GM19455 (cell line): ENCODE measurements around the gene OAS1.
A peak's percentile ranks its signal among the peaks of the same experiment; 100 is the strongest.

ENCODE experiments used
- ATAC-seq: cut with Tn5 transposase; IDR thresholded peaks from one replicate; pipeline ENCODE4 v1.9.1; 2021; ENCODE audit not compliant: unreplicated experiment

OAS1 gene

GRCh38 chr12:112906712-112907414 lies at the start of gene OAS1:
Gene OAS1, plus strand, starts transcription at chr12:112906962. Its CDS starts 78 bp downstream, at chr12:112907040.
- ATAC-seq, result peak; percentile 63

- no peak for ATAC-seq
Observed at GRCh38 chr12:112859291-112859690, 47.5 kb upstream of the OAS1 start.

- no peak for ATAC-seq
Observed at GRCh38 chr12:112860181-112860580, 46.6 kb upstream of the OAS1 start.

- ATAC-seq, result no peak
Observed at GRCh38 chr12:112861284-112861683, 45.5 kb upstream of the OAS1 start.

GRCh38 chr12:112862636-112863290 lies 44.0 kb upstream of the OAS1 start:
- ATAC-seq, result no peak

- ATAC-seq, result no peak
Observed at GRCh38 chr12:112868459-112869041, 38.2 kb upstream of the OAS1 start.

GRCh38 chr12:112869091-112869490 lies 37.7 kb upstream of the OAS1 start:
- ATAC-seq, result no peak

GRCh38 chr12:112869778-112870177 lies 37.0 kb upstream of the OAS1 start:
- ATAC-seq, result no peak

- no peak for ATAC-seq
Observed at GRCh38 chr12:112870267-112870980, 36.3 kb upstream of the OAS1 start.

- no peak for ATAC-seq
Observed at GRCh38 chr12:112875608-112876007, 31.2 kb upstream of the OAS1 start.

- ATAC-seq, result no peak
Observed at GRCh38 chr12:112876506-112876905, 30.3 kb upstream of the OAS1 start.

GRCh38 chr12:112877006-112877405 lies 29.8 kb upstream of the OAS1 start:
- no peak for ATAC-seq

GRCh38 chr12:112878488-112878887 lies 28.3 kb upstream of the OAS1 start:
- no peak for ATAC-seq

GRCh38 chr12:112879191-112879705 lies 27.5 kb upstream of the OAS1 start:
- ATAC-seq, result no peak

- ATAC-seq, result no peak
Observed at GRCh38 chr12:112881602-112882001, 25.2 kb upstream of the OAS1 start.

- no peak for ATAC-seq
Observed at GRCh38 chr12:112885236-112885635, 21.5 kb upstream of the OAS1 start.

GRCh38 chr12:112887550-112887949 lies 19.2 kb upstream of the OAS1 start:
- no peak for ATAC-seq

- no peak for ATAC-seq
Observed at GRCh38 chr12:112891093-112892024, 15.4 kb upstream of the OAS1 start.

- no peak for ATAC-seq
Observed at GRCh38 chr12:112892856-112893255, 13.9 kb upstream of the OAS1 start.

- no peak for ATAC-seq
Observed at GRCh38 chr12:112894128-112894527, 12.6 kb upstream of the OAS1 start.
